Panc1 (cell line): ENCODE measurements around the gene MROH7. TPM values are rescaled to one million over a fixed set of nuclear protein-coding genes. Genes with fewer than 3 reads are reported as not detected.

Source experiments
- ATAC-seq: fragments of 200-7000 bp; cut with Tn5 transposase; 2 replicates; pipeline ENCODE4 v1.9.1; 2020; ENCODE audit warnings: mild to moderate bottlenecking, moderate library complexity
- BruUV-seq: library from RNA; stranded (reverse); fragments of 400-500 nt; replicated peaks from 2 replicates; lab custom pipeline; 2021; lab: Mats Ljungman, UMichigan
- CTCF ChIA-PET: fragments of 300-600 bp; sonication (Branson Sonifier 250); formaldehyde crosslinking; loops from one replicate; lab custom pipeline; 2022; ENCODE audit warnings: antibody characterized with exemption; lab: Charles Lee
- POLR2A ChIA-PET: fragments of 300-600 bp; sonication (Branson Sonifier 250); formaldehyde crosslinking; loops from one replicate; lab custom pipeline; 2022; ENCODE audit warnings: antibody characterized with exemption; lab: Charles Lee
- DNase-seq: peaks from one replicate; pipeline ENCODE4 v3.0.0-alpha.2; 2010; ENCODE audit warnings: low read depth, low spot score
- H3K27ac ChIP-seq: 2 replicates; pipeline ENCODE4 v1.5.1; 2011; ENCODE audit warnings: mild to moderate bottlenecking, low read length, inconsistent platforms
- H3K27me3 ChIP-seq: fragments of 200-500 bp; sonication (Bioruptor generic); 2 replicates; pipeline ENCODE4 v1.6.0; 2014; ENCODE audit warnings: low read length, inconsistent platforms; ENCODE audit not compliant: control insufficient read depth, insufficient read depth
- H3K36me3 ChIP-seq: fragments of 200-500 bp; sonication (Bioruptor generic); 2 replicates; pipeline ENCODE4 v1.5.1; 2014; ENCODE audit warnings: inconsistent platforms, mild to moderate bottlenecking, low read length, moderate library complexity; ENCODE audit not compliant: control insufficient read depth, insufficient read depth
- H3K4me1 ChIP-seq: 2 replicates; pipeline ENCODE4 v1.5.1; 2011; ENCODE audit warnings: inconsistent platforms, mild to moderate bottlenecking, low read length, moderate library complexity; ENCODE audit not compliant: control insufficient read depth, insufficient read depth
- H3K4me3 ChIP-seq, 2 experiments: 2 replicates each; pipeline ENCODE4 v1.5.1; 2011 to 2012; ENCODE audit warnings: low read depth in 2 of 2, low read length in 2 of 2, mild to moderate bottlenecking in 2 of 2, inconsistent platforms in 1 of 2, moderate library complexity in 1 of 2
- H3K9me3 ChIP-seq: fragments of 200-500 bp; sonication (Bioruptor generic); 2 replicates; pipeline ENCODE4 v1.5.1; 2014; ENCODE audit warnings: low read depth, mild to moderate bottlenecking, inconsistent platforms, low read length, moderate library complexity; ENCODE audit not compliant: control insufficient read depth, insufficient read depth
- POLR2AphosphoS5 ChIP-seq: IDR thresholded peaks from 2 replicates; pipeline ENCODE4 v1.6.1; 2012; ENCODE audit warnings: mild to moderate bottlenecking, low read depth, low read length, moderate library complexity
- SIN3A ChIP-seq: IDR thresholded peaks from 2 replicates; pipeline ENCODE4 v1.6.1; 2012; ENCODE audit warnings: low read depth, mild to moderate bottlenecking, low read length, moderate library complexity, borderline replicate concordance; ENCODE audit not compliant: insufficient read depth
- TCF7L2 ChIP-seq: IDR thresholded peaks from 2 replicates; pipeline ENCODE4 v1.6.1; 2011; ENCODE audit warnings: mild to moderate bottlenecking, low read depth, low read length, inconsistent platforms
- in situ Hi-C: cut with HindIII; loops from 2 replicates; pipeline ENCODE4 v1.10.0; 2016; ENCODE audit warnings: low sequenced_read_pairs, low pct_unique_long_range_greater_than_20kb
- intact Hi-C: fragments of 100-400 bp; cut with micrococcal nuclease; formaldehyde crosslinking; loops from one replicate; pipeline ENCODE4 v1.10.0; 2022; ENCODE audit not compliant: unreplicated experiment
- total RNA-seq: library from RNA; stranded (reverse); gene quantifications from one replicate; pipeline ENCODE4 v1.2.1, GENCODE V29; 2021; ENCODE audit not compliant: unreplicated experiment
- TF ChIP-seq, protein P1 (sequence below): fragments of 450-650 bp; IDR thresholded peaks from 2 replicates; pipeline ENCODE4 v1.5.1; 2017; ENCODE audit warnings: mild to moderate bottlenecking
- TF ChIP-seq, protein P2 (sequence below), 2 experiments: IDR thresholded peaks; 2 replicates each; pipeline ENCODE4 v1.6.1; 2011 to 2012; ENCODE audit warnings: low read depth in 2 of 2, control low read depth in 1 of 2, low read length in 1 of 2, mild to moderate bottlenecking in 1 of 2, moderate library complexity in 1 of 2; ENCODE audit not compliant: insufficient read depth in 1 of 2

The MROH7 gene
- total RNA-seq, 1 experiment from 2014 or later, result not detected

DNA sequence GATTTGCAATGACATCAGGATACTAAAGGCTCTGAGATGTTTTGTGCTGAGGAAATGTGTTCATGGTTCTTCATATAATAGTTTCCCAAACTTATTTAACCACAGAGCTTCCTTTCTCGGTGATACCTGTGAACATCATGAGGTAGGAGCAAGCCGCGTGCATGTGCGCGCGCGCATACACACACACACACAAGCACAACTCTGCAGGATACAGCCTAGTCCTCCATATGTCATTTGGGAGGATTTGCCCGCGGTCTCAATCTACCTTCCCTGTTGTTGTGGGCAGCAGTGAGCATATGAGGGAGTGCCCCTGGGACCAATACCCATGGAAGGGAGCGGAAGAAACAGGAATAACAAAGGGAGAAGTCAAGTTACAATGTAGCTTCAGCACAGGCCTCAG lies 61.9 kb downstream of the MROH7 start:
- ATAC-seq, result no peak
- Histone ChIP-seq H3K9me3 (no peaks in the 10 kb centered on the region), H3K4me3 (no peak overlapping the region), H3K4me1 (no peaks in the 10 kb centered on the region), H3K27ac (no peak overlapping the region), H3K36me3 (no peaks in the 10 kb centered on the region), H3K27me3 (peaks cover 8% of the 10 kb centered on the region)
- no peak for DNase-seq
- intact Hi-C loops, result no loop called here
- TF ChIP-seq POLR2AphosphoS5 (no peak), TCF7L2 (no peak), SIN3A (no peak)
- TF ChIP-seq, protein P1, sequence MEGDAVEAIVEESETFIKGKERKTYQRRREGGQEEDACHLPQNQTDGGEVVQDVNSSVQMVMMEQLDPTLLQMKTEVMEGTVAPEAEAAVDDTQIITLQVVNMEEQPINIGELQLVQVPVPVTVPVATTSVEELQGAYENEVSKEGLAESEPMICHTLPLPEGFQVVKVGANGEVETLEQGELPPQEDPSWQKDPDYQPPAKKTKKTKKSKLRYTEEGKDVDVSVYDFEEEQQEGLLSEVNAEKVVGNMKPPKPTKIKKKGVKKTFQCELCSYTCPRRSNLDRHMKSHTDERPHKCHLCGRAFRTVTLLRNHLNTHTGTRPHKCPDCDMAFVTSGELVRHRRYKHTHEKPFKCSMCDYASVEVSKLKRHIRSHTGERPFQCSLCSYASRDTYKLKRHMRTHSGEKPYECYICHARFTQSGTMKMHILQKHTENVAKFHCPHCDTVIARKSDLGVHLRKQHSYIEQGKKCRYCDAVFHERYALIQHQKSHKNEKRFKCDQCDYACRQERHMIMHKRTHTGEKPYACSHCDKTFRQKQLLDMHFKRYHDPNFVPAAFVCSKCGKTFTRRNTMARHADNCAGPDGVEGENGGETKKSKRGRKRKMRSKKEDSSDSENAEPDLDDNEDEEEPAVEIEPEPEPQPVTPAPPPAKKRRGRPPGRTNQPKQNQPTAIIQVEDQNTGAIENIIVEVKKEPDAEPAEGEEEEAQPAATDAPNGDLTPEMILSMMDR, result no peak
- TF ChIP-seq, protein P2, sequence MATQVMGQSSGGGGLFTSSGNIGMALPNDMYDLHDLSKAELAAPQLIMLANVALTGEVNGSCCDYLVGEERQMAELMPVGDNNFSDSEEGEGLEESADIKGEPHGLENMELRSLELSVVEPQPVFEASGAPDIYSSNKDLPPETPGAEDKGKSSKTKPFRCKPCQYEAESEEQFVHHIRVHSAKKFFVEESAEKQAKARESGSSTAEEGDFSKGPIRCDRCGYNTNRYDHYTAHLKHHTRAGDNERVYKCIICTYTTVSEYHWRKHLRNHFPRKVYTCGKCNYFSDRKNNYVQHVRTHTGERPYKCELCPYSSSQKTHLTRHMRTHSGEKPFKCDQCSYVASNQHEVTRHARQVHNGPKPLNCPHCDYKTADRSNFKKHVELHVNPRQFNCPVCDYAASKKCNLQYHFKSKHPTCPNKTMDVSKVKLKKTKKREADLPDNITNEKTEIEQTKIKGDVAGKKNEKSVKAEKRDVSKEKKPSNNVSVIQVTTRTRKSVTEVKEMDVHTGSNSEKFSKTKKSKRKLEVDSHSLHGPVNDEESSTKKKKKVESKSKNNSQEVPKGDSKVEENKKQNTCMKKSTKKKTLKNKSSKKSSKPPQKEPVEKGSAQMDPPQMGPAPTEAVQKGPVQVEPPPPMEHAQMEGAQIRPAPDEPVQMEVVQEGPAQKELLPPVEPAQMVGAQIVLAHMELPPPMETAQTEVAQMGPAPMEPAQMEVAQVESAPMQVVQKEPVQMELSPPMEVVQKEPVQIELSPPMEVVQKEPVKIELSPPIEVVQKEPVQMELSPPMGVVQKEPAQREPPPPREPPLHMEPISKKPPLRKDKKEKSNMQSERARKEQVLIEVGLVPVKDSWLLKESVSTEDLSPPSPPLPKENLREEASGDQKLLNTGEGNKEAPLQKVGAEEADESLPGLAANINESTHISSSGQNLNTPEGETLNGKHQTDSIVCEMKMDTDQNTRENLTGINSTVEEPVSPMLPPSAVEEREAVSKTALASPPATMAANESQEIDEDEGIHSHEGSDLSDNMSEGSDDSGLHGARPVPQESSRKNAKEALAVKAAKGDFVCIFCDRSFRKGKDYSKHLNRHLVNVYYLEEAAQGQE (IDR thresholded peaks at IDR 0.05; ENCODE audit: insufficient read depth in 1 of 2, low read depth in 2 of 2, low read length in 1 of 2), result no peak
- in situ Hi-C loops, result no loop called here
- ChIA-PET CTCF (no interaction called here), POLR2A (no interaction called here)
- no TSS peak for BruUV-seq

DNA sequence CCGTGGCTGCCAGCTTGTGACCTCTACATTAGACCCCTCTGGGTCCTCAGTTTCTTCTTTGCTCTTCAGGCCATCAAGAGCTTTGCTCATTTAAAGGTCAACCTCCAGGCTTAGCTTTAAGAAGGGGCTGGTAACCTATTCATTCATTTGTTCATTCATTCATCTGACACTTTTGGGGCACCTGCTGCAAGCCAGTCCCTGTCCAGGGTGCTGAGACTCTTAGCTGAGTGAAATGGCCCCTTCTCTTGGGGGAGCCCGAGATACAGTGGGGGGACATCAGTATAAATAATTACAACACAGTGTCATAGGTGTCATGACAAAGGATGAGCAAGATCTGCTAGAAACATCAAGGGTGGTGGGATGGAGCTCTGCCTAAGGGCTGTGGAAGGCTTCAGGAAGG lies 63.6 kb downstream of the MROH7 start:
- in situ Hi-C loops, result no loop called here
- Histone ChIP-seq H3K4me1 (no peaks in the 10 kb centered on the region), H3K27me3 (peaks cover 8% of the 10 kb centered on the region), H3K9me3 (no peaks in the 10 kb centered on the region), H3K4me3 (no peak overlapping the region), H3K36me3 (no peaks in the 10 kb centered on the region), H3K27ac (no peak overlapping the region)
- intact Hi-C loops, result no loop called here
- DNase-seq (no peak), ATAC-seq (no peak)
- no TSS peak for BruUV-seq
- TF ChIP-seq, protein P1, result no peak
- TF ChIP-seq, protein P2 (IDR thresholded peaks at IDR 0.05; ENCODE audit: insufficient read depth in 1 of 2, low read depth in 2 of 2, low read length in 1 of 2), result peak; percentile 82 to 87
- ChIA-PET CTCF (no interaction called here), POLR2A (no interaction called here)
